Measurements from ENCODE around the gene CRYBG1. TPM values are rescaled to one million over a fixed set of nuclear protein-coding genes. Genes with fewer than 3 reads are reported as not detected.

Gene CRYBG1
- total RNA-seq, 1 experiment from 2014 or later: 5.7 TPM

DNA sequence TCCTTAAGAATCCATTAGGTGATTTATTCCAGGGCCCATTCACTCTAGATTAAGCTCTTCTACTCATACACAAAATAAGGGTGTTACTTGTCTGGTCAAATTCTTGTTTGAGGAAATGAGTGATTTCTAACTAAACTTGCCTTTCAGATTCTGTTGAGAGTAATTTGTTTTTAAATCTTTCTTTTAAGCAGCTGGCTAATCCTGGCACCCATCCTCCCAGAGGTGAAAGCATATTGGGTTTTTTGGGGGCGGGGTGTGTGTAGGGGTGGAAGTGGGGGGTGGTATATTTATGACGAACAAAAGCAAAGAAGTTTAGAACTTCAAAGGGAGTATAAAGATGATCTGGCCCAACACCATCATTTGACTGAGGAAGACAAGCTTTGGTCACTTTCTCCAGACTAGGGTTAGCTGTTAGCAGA, 174.1 kb downstream of the CRYBG1 start:
- no peaks in the 10 kb centered on the region for H3K79me2 ChIP-seq (ENCODE audit: insufficient read depth, low read length)
- no peak overlapping the region for H3T11ph ChIP-seq (ENCODE audit: low read length)
- no peaks in the 10 kb centered on the region for H3K23me2 ChIP-seq (ENCODE audit: insufficient read length, low read depth, low read length, poor library complexity, severe bottlenecking)
- no peaks in the 10 kb centered on the region for H3K79me1 ChIP-seq (ENCODE audit: insufficient read depth, low read depth, low read length, poor library complexity, severe bottlenecking)
- H3K14ac ChIP-seq (ENCODE audit: insufficient read depth, low read length): no peak overlapping the region
- H4K5ac ChIP-seq (ENCODE audit: insufficient read length, low read depth, low read length): no peak overlapping the region
- no peak overlapping the region for H3K56ac ChIP-seq (ENCODE audit: insufficient read length, low read depth, low read length)
- Mint-ChIP-seq H3K27ac (no peak overlapping the region; a peak in 1 of 7 replicates), H3K36me3 (ENCODE audit: insufficient read depth in 1 of 3, low read depth in 3 of 3) (no peaks in the 10 kb centered on the region), H3K4me3 (no peak overlapping the region), H3K9me3 (no peaks in the 10 kb centered on the region), H3K4me1 (peaks cover 3 to 13% of the 10 kb centered on the region in 2 experiments), H3K27me3 (ENCODE audit: low read depth) (no peaks in the 10 kb centered on the region)
- H2BK5ac ChIP-seq (ENCODE audit: insufficient read length, low read length): no peak overlapping the region
- H2BK20ac ChIP-seq (ENCODE audit: low read depth, low read length, poor library complexity, severe bottlenecking): no peak overlapping the region
- WGBS (ENCODE audit: extremely low coverage, insufficient read length, low lambda C conversion rate): no CpG with 5 or more reads among the region's 2 CpGs
- no peak overlapping the region for H2BK12ac ChIP-seq (ENCODE audit: insufficient read length, low read depth, low read length)
- H4K20me1 ChIP-seq (ENCODE audit: control insufficient read depth, insufficient read depth, insufficient read length): no peaks in the 10 kb centered on the region
- H2AFZ ChIP-seq (ENCODE audit: low read length): no peak overlapping the region
- H2BK120ac ChIP-seq (ENCODE audit: low read depth, low read length, poor library complexity, severe bottlenecking): no peak overlapping the region
- H3K9me3 ChIP-seq (ENCODE audit: control insufficient read depth, low read depth, low read length): no peaks in the 10 kb centered on the region
- H3K27ac ChIP-seq (ENCODE audit: insufficient read length, low read depth, low read length): no peak overlapping the region
- H3K4me1 ChIP-seq (ENCODE audit: insufficient read depth, low read length): no peaks in the 10 kb centered on the region
- no peak overlapping the region for H4K8ac ChIP-seq (replicated peaks; ENCODE audit: insufficient read length, low read depth, low read length)
- H2AK5ac ChIP-seq (ENCODE audit: insufficient read length, low read length): no peak overlapping the region
- H3K4ac ChIP-seq (ENCODE audit: low read depth, low read length): no peak overlapping the region
- H3K23ac ChIP-seq (ENCODE audit: insufficient read length, low read depth, low read length): no peak overlapping the region
- no peak for DNase-seq
- H3K9ac ChIP-seq (ENCODE audit: extremely low read depth, insufficient read length, low read length): no peak overlapping the region
- no peak overlapping the region for H2BK15ac ChIP-seq (ENCODE audit: low read depth, low read length)
- H3K4me2 ChIP-seq (ENCODE audit: insufficient read depth, insufficient read length, low read length): no peak overlapping the region
- no peaks in the 10 kb centered on the region for H3K27me3 ChIP-seq (ENCODE audit: insufficient read depth, low read length)
- H4K91ac ChIP-seq (ENCODE audit: insufficient read length, low read depth, low read length): no peak overlapping the region
- TF ChIP-seq, protein P1, sequence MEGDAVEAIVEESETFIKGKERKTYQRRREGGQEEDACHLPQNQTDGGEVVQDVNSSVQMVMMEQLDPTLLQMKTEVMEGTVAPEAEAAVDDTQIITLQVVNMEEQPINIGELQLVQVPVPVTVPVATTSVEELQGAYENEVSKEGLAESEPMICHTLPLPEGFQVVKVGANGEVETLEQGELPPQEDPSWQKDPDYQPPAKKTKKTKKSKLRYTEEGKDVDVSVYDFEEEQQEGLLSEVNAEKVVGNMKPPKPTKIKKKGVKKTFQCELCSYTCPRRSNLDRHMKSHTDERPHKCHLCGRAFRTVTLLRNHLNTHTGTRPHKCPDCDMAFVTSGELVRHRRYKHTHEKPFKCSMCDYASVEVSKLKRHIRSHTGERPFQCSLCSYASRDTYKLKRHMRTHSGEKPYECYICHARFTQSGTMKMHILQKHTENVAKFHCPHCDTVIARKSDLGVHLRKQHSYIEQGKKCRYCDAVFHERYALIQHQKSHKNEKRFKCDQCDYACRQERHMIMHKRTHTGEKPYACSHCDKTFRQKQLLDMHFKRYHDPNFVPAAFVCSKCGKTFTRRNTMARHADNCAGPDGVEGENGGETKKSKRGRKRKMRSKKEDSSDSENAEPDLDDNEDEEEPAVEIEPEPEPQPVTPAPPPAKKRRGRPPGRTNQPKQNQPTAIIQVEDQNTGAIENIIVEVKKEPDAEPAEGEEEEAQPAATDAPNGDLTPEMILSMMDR (conservative IDR thresholded peaks at IDR 0.05): no peak
- H3K18ac ChIP-seq (ENCODE audit: insufficient read length, low read depth, low read length): no peak overlapping the region
